Cardiac muscle cell (in vitro differentiated cells and primary cell): ENCODE measurements around the gene EHHADH. TPM values are rescaled to one million over a fixed set of nuclear protein-coding genes. Genes with fewer than 3 reads are reported as not detected.
"Not testable (repeated sequence)": the region's sequence is repeated elsewhere in the genome, so short reads cannot be mapped to it uniquely, and the experiment has no call there.

Source experiments
- DNase-seq, 2 donors: peaks; one replicate each; pipeline versions ENCODE4 v3.0.0 to v3.0.0-alpha.2; 2010 to 2017; ENCODE audit warnings: low read depth in 1 of 2, low spot score in 1 of 2
- H3K27ac ChIP-seq: fragments of 200-600 bp; sonication (generic); 2 replicates; pipeline ENCODE4 v1.5.1; 2016
- H3K27me3 ChIP-seq: fragments of 200-600 bp; sonication (generic); 2 replicates; pipeline ENCODE4 v1.6.0; 2016; ENCODE audit warnings: control low read depth
- H3K36me3 ChIP-seq: fragments of 200-600 bp; sonication (generic); 2 replicates; pipeline ENCODE4 v1.5.1; 2016; ENCODE audit warnings: control low read depth
- H3K4me1 ChIP-seq: fragments of 200-600 bp; sonication (generic); 2 replicates; pipeline ENCODE4 v1.8.1; 2017; ENCODE audit warnings: low read depth, mild to moderate bottlenecking, mixed run types
- H3K4me3 ChIP-seq: fragments of 200-600 bp; sonication (generic); 2 replicates; pipeline ENCODE4 v1.5.1; 2016; ENCODE audit warnings: mild to moderate bottlenecking
- H3K9me3 ChIP-seq: fragments of 200-600 bp; sonication (generic); 2 replicates; pipeline ENCODE4 v1.5.1; 2017; ENCODE audit warnings: low read depth, mild to moderate bottlenecking, control low read depth
- CTCF ChIP-seq: IDR thresholded peaks from 2 replicates; pipeline ENCODE4 v1.5.1; 2012; ENCODE audit warnings: low read depth, mild to moderate bottlenecking, low read length
- polyA plus RNA-seq: library from polyadenylated mRNA; unstranded; fragments of >200 nt; fragmentation: Nextera tagmentation; extraction: Ambion mirVana; gene quantifications from 2 replicates; pipeline ENCODE4 v1.2.1, GENCODE V29; 2016
- total RNA-seq: library from RNA; depleted of rRNA; stranded (reverse); fragments of >200 nt; gene quantifications from 2 replicates; pipeline ENCODE4 v1.2.3, GENCODE V29; 2016

Gene EHHADH
- 5.4 and 7.7 TPM in 2 replicates for total RNA-seq
- polyA plus RNA-seq, result 3.8 and 4.4 TPM in 2 replicates

DNA sequence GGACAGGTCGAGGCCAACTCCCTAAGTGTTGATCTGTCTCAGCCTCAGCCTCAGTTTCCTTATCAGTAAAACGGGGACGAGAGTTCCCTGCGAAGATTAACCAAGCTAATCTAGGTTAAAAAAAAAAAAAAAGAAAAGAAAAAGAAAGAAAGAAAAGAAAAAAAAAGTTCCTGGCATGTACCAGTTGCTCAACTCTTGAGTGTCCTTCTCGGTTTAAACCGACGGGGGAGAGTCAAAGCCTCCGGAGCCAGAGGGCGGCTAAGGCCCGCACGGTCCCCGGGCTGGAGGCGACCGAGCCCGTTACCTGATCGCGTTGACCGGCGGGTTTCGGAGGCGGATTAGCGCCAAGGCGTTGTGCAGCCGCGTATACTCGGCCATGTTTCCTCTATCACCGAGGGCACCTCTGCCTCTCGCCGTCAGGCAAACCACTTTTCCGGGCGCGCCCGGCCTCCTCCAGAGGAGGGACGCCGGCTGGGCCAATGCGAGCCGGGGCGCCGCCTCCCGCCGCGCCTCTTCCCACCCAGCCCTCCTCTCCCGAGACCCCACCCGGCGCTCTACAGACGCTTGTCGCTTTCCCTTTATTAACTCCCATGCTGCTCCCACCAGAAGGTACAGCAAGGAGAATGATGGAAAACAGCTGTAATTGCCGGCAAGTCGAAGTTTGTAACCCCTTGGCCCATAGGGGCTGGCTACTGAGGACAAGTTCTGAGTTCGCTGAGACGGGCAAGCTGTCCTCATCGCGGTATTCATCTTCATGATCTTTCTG is at the start of gene EHHADH:
Gene EHHADH, minus strand, starts transcription at position 405 of the 766 bp plus-strand sequence. Its CDS starts 27 bp downstream, at position 378.
- TF ChIP-seq CTCF, result no peak
- Histone ChIP-seq H3K9me3 (no peaks in the 10 kb centered on the region), H3K27ac (no peak within 1 kb of the TSS), H3K27me3 (no peaks in the 10 kb centered on the region), H3K4me1 (no peaks in the 10 kb centered on the region), H3K36me3 (no peaks in the 10 kb centered on the region), H3K4me3 (peak within 1 kb of the TSS; percentile 39)
- DNase-seq, result peak; percentile 73 to 82

GRCh38 chr3:185299918-185300426 is 46.1 kb upstream of the EHHADH start:
- H3K27ac ChIP-seq, H3K36me3 ChIP-seq, H3K27me3 ChIP-seq, H3K4me3 ChIP-seq, DNase-seq, H3K9me3 ChIP-seq, H3K4me1 ChIP-seq: not testable (repeated sequence)

- no peak for DNase-seq
- Histone ChIP-seq H3K9me3 (no peaks in the 10 kb centered on the region), H3K4me1 (no peaks in the 10 kb centered on the region), H3K36me3 (no peaks in the 10 kb centered on the region), H3K27me3 (no peaks in the 10 kb centered on the region), H3K4me3 (no peak overlapping the region), H3K27ac (no peak overlapping the region)
- no peak for TF ChIP-seq CTCF
Measured at GRCh38 chr3:185297867-185298266, 44.0 kb upstream of the EHHADH start.

- Histone ChIP-seq H3K4me3 (no peak overlapping the region), H3K27ac (no peak overlapping the region), H3K9me3 (no peaks in the 10 kb centered on the region), H3K27me3 (no peaks in the 10 kb centered on the region), H3K4me1 (no peaks in the 10 kb centered on the region), H3K36me3 (no peaks in the 10 kb centered on the region)
- no peak for DNase-seq
- TF ChIP-seq CTCF, result no peak
Measured at GRCh38 chr3:185292238-185292637, 38.4 kb upstream of the EHHADH start.

- H3K27me3 ChIP-seq, result no peaks in the 10 kb centered on the region
- H3K36me3 ChIP-seq, result no peaks in the 10 kb centered on the region
- no peak for TF ChIP-seq CTCF
- H3K27ac ChIP-seq, result no peak overlapping the region
- H3K9me3 ChIP-seq, result no peaks in the 10 kb centered on the region
- H3K4me3 ChIP-seq, result no peak overlapping the region
- H3K4me1 ChIP-seq, result no peaks in the 10 kb centered on the region
- DNase-seq, result no peak
Measured at GRCh38 chr3:185290266-185290665, 36.4 kb upstream of the EHHADH start.

- TF ChIP-seq CTCF, result no peak
- no peaks in the 10 kb centered on the region for H3K4me1 ChIP-seq
- H3K9me3 ChIP-seq, result no peaks in the 10 kb centered on the region
- no peak overlapping the region for H3K27ac ChIP-seq
- DNase-seq, result peak in 1 of 2 donors; percentile 23
- H3K4me3 ChIP-seq, result peak overlapping the region; percentile 59
- no peaks in the 10 kb centered on the region for H3K27me3 ChIP-seq
- no peaks in the 10 kb centered on the region for H3K36me3 ChIP-seq
Measured at GRCh38 chr3:185283374-185283935, 29.6 kb upstream of the EHHADH start.
